ENCODE data around the gene OR4S2.

DNA sequence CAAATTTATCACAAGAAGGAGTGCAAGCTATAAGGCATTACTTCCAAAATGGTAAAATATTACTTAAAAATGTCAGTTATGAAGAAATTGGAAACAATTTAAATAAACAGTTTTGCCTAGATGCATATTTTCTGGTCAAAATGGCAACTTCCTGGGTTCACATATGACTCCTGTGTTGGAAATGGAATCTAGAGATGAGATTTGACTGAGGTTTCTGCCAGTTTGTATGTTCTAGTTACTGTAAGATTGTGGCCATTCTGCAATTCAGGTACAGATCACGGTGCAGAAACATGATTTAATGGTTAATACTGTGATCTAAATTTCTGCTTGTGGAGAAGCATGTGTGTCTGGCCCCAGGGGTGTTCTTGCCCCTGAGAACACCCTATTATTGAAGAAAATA, 10.5 kb downstream of the OR4S2 start:
- TF ChIP-seq, protein P1, sequence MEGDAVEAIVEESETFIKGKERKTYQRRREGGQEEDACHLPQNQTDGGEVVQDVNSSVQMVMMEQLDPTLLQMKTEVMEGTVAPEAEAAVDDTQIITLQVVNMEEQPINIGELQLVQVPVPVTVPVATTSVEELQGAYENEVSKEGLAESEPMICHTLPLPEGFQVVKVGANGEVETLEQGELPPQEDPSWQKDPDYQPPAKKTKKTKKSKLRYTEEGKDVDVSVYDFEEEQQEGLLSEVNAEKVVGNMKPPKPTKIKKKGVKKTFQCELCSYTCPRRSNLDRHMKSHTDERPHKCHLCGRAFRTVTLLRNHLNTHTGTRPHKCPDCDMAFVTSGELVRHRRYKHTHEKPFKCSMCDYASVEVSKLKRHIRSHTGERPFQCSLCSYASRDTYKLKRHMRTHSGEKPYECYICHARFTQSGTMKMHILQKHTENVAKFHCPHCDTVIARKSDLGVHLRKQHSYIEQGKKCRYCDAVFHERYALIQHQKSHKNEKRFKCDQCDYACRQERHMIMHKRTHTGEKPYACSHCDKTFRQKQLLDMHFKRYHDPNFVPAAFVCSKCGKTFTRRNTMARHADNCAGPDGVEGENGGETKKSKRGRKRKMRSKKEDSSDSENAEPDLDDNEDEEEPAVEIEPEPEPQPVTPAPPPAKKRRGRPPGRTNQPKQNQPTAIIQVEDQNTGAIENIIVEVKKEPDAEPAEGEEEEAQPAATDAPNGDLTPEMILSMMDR (IDR thresholded peaks at IDR 0.05): no peak
- TF ChIP-seq POLR2AphosphoS5 (IDR thresholded peaks at IDR 0.05): no peak
- TF ChIP-seq POLR2A (IDR thresholded peaks at IDR 0.05; ENCODE audit: low read depth): no peak
- no peak for TF ChIP-seq EP300 (IDR thresholded peaks at IDR 0.05)

Data from esophagus muscularis mucosa (tissue), 4 donors.